GM06990 (cell line): Measurements from ENCODE around the gene FOXN3.

Experiments used
- DNase-seq: peaks from one replicate; pipeline ENCODE4 v3.0.0-alpha.2; 2011; ENCODE audit not compliant: insufficient read length; ENCODE audit errors: extremely low read depth
- H3K27me3 ChIP-seq: replicated peaks from 2 replicates; pipeline ENCODE4 v1.6.0; 2011; ENCODE audit warnings: low read length; ENCODE audit not compliant: control insufficient read depth, insufficient read depth
- H3K36me3 ChIP-seq: 2 replicates; pipeline ENCODE4 v1.5.1; 2011; ENCODE audit warnings: low read length; ENCODE audit not compliant: control insufficient read depth, insufficient read depth
- H3K4me3 ChIP-seq: replicated peaks from 2 replicates; pipeline ENCODE4 v1.5.1; 2011; ENCODE audit warnings: low read depth, mild to moderate bottlenecking, control low read depth, low read length
- TF ChIP-seq, protein P1 (sequence below): IDR thresholded peaks from 2 replicates; pipeline ENCODE4 v1.5.1; 2011; ENCODE audit warnings: low read length, control low read depth, mild to moderate bottlenecking, inconsistent platforms; ENCODE audit not compliant: insufficient read depth, poor library complexity, severe bottlenecking

FOXN3 gene

DNA sequence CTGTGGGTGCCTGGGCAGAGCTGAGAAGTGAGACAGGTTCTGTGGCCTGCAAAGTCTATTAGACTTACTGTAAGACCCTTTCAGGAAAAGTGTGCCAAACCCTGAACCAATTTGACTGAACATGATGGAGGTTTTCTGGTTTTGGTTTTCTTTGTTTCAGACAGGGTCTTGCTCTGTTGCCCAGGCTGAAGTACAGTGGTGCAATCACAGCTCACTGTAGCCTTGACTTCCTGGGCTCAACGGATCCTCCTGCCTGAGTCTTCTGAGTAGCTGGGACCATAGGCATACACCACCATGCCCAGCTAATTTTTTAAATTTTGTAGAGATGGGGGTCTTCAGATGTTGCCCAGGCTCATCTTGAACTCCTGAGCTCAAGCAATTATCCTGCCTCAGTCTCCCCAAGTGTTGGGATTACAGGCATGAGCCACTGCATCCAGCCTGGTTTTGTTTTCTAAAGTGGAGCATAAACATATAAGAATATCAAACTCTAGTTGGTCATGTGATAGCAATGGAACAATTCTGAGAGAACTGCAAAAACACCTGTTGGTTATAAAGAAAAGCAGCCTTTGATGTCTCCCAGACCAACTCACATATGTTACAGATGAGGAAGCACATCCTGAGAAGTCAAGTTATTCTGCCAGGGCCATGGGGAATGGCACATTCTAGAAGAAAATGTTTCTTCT, 166.9 kb downstream of the FOXN3 start:
- no peak for DNase-seq
- Histone ChIP-seq H3K27me3 (no peaks in the 10 kb centered on the region), H3K4me3 (no peak overlapping the region), H3K36me3 (no peaks in the 10 kb centered on the region; the same call in none of the 2 replicates)
- TF ChIP-seq, protein P1, sequence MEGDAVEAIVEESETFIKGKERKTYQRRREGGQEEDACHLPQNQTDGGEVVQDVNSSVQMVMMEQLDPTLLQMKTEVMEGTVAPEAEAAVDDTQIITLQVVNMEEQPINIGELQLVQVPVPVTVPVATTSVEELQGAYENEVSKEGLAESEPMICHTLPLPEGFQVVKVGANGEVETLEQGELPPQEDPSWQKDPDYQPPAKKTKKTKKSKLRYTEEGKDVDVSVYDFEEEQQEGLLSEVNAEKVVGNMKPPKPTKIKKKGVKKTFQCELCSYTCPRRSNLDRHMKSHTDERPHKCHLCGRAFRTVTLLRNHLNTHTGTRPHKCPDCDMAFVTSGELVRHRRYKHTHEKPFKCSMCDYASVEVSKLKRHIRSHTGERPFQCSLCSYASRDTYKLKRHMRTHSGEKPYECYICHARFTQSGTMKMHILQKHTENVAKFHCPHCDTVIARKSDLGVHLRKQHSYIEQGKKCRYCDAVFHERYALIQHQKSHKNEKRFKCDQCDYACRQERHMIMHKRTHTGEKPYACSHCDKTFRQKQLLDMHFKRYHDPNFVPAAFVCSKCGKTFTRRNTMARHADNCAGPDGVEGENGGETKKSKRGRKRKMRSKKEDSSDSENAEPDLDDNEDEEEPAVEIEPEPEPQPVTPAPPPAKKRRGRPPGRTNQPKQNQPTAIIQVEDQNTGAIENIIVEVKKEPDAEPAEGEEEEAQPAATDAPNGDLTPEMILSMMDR, result no peak

DNA sequence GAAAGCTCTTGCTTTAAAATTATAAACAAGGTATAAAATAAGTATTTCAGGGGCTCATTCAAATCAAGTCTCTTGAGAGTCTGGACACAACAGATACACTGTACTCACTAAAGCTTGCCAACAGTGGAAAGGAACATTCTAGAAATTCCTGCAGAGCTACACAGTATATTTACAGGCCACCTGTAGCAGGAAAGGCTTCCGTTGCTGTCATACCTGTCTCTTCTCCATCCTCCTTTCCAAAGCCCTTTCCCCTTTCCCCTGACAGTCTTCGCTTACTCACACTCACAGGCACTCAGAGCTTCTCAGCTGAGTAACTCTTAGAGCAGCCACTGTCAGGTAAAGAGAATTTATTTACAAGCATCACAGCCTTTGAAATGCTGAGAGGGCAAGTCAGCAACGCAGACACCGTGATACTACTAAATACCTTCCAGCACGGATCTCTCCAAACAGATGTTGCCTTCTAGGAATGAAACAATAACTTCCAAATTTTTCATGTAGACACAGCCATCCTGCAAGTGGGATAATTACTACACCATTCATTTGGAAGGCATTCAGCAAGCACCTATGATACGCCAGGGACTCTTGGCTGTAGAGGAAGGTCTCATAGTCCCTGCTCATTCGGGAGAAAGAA, 167.9 kb downstream of the FOXN3 start:
- no peak for DNase-seq
- H3K4me3 ChIP-seq, result no peak overlapping the region
- TF ChIP-seq, protein P1, result no peak
- no peaks in the 10 kb centered on the region for H3K27me3 ChIP-seq
- no peaks in the 10 kb centered on the region; the same call in none of the 2 replicates for H3K36me3 ChIP-seq

DNA sequence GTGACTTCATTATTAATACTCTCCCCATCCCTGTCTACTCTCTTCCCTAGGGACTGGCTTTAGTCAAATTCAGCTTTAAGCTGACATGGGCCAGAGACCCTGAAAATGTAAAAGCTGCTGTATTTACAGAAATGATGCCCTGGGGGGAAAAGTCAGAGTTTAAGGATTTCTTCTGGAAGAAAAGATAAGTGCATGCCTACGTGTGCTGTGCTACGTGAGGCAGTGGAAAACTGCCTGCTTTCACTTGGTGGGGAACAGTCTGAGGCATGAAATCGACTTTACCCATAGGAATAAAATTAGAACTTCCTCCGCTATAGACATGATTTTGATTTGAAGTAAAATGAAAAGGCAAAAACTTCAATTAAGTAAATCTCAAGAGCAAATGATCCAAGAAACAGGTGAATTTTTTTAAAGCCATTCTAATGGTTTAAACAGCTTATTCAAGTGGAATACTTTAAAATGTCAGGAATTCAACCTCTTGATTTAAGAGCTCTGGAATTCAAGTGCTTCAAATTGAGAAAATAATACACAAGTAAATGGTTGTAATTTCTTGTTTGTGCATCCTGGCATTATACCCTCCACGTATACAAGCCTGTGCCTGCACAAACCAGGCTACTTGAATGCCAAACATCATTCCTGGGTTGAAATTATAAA, 168.5 kb downstream of the FOXN3 start:
- Histone ChIP-seq H3K4me3 (no peak overlapping the region), H3K36me3 (no peaks in the 10 kb centered on the region; the same call in none of the 2 replicates), H3K27me3 (no peaks in the 10 kb centered on the region)
- TF ChIP-seq, protein P1, result no peak
- DNase-seq, result no peak

DNA sequence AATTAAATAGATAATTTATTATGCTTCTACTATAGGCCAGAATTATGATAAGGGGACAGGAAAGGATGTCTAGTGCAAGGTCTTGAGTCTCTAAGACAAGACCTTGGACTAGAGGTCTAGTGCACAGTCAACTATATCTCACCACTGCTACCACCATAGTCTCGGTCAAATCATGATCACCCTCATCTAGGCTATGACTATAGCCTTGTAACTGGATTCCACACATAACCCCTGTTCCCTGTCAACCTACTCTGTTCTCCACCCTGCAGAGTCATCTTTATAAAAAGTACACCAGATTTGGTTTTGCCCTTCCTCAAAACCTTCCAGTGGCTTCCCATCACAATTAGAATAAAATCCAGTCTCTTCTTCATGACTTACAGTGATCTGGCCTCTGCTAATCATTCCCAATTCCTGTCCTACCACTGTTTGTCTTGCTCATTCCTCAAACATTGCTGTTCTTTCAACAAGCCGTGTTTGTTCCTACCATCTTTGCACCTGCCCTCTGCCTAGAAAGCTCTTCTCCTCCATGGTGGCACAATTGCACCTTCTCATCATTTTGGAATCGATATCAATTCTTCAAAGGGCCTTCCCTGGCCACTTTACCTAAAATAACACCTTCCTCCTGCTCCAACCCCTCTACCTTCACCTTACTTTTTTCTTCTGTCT, 169.4 kb downstream of the FOXN3 start:
- Histone ChIP-seq H3K36me3 (no peaks in the 10 kb centered on the region; the same call in none of the 2 replicates), H3K4me3 (no peak overlapping the region), H3K27me3 (no peaks in the 10 kb centered on the region)
- DNase-seq, result no peak
- TF ChIP-seq, protein P1, result no peak

DNA sequence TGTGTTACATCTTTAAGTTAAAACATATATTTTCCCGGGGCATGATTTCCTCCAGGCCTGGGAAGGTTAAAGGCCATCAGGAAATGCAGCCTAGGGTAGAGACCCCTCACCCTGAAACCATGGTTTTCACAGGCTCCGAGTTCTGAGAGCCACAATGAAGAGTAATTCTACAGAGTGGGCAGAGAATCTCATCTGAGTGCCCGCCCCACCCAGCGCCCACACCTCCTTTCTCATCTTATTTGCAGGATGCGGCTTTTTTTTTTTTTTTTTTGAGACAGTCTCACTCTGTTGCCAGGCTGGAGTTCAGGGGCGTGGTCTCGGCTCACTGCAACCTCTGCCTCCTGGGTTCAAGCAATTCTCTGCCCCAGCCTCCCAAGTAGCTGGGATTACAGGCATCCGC, 170.7 kb downstream of the FOXN3 start:
- H3K36me3 ChIP-seq, result no peaks in the 10 kb centered on the region; the same call in none of the 2 replicates
- no peak overlapping the region for H3K4me3 ChIP-seq
- TF ChIP-seq, protein P1, result no peak
- DNase-seq, result no peak
- H3K27me3 ChIP-seq, result no peaks in the 10 kb centered on the region
